ENCODE data around the gene STARD13. TPM values are rescaled to one million over a fixed set of nuclear protein-coding genes. Genes with fewer than 3 reads are reported as not detected.

Gene STARD13
- total RNA-seq, 2 donors from 2014 or later: 43.9 to 47.1 TPM

DNA sequence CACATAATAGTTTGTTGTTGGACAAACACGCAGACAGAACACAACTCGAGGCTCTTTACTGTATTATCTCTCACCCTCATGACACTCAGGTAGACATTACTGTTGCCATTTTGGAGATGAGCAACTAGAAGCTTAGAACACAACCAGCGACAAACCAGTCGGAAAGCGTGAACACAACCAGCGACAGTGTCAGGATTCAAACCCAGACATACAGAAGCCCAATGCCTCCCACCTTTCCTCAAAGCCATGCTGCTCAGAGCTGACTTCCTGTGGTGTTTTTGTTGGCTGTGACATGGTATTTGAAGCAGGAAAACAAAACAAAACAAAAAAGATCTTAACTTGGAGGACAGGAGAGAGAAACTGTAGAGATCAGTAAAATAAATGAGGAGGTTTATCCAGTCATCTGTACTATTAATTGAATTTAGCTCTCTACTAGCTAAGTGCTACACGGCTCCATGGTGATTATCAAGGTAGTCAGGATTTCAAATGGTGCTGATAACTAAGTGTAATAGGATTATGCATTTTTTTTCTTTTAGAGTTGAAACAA lies 92.1 kb downstream of the STARD13 start:
- ATAC-seq (ENCODE audit: insufficient number of reproducible peaks, low FRiP score, low read depth) (no peak), DNase-seq (ENCODE audit: low spot score) (no peak)
- TF ChIP-seq, protein P1, sequence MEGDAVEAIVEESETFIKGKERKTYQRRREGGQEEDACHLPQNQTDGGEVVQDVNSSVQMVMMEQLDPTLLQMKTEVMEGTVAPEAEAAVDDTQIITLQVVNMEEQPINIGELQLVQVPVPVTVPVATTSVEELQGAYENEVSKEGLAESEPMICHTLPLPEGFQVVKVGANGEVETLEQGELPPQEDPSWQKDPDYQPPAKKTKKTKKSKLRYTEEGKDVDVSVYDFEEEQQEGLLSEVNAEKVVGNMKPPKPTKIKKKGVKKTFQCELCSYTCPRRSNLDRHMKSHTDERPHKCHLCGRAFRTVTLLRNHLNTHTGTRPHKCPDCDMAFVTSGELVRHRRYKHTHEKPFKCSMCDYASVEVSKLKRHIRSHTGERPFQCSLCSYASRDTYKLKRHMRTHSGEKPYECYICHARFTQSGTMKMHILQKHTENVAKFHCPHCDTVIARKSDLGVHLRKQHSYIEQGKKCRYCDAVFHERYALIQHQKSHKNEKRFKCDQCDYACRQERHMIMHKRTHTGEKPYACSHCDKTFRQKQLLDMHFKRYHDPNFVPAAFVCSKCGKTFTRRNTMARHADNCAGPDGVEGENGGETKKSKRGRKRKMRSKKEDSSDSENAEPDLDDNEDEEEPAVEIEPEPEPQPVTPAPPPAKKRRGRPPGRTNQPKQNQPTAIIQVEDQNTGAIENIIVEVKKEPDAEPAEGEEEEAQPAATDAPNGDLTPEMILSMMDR (IDR thresholded peaks at IDR 0.05): no peak
- Histone ChIP-seq H3K9me3 (no peaks in the 10 kb centered on the region), H3K27ac (peak overlapping the region in 1 of 2 donors; percentile 4), H3K27me3 (replicated peaks; ENCODE audit: insufficient read depth) (no peaks in the 10 kb centered on the region), H3K36me3 (no peaks in the 10 kb centered on the region), H3K4me3 (no peak overlapping the region), H3K4me1 (ENCODE audit: control insufficient read depth in 1 of 2, low read depth in 2 of 2) (peaks cover 20 to 74% of the 10 kb centered on the region in 2 donors)

DNA sequence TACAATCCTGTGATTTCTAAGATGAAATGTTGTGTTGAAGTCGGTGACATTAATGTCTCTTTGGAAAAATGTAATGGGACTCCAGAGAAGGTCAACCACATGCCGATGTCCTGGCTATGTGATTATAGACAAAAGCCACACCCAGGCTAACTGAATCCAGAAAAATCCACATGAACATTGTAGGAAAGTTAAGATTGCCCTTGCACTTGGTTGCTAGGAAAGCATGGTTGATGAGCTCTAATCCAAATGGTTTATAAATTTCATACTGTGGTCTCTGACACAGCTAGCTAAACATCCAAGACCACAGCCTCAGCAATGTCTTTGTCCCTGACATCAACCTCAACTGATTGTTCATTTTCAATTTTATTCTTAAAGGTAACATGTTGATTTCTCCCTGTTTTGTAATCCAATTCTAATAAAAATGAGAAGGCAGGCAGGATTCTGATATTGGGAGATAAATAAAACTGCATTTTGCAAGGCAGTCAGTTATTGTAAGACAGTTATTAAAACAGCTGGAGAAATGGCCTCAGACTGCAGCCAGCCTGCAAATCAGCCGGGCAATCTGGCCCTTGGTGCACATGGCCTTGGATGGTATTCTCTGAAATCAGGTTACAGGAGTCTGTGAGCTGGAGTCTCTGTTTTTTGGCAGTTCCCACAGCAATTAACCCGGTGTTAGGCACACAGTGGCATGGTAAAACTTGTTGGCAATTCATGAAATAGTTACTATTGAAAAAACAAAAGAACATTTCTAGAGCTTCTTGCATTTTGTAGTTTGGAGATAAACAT lies 93.9 kb downstream of the STARD13 start:
- Histone ChIP-seq H3K4me3 (no peak overlapping the region), H3K4me1 (ENCODE audit: control insufficient read depth in 1 of 2, low read depth in 2 of 2) (peaks cover 24 to 81% of the 10 kb centered on the region in 2 donors), H3K36me3 (no peaks in the 10 kb centered on the region), H3K27me3 (replicated peaks; ENCODE audit: insufficient read depth) (no peaks in the 10 kb centered on the region), H3K27ac (no peak overlapping the region), H3K9me3 (no peaks in the 10 kb centered on the region)
- DNase-seq (ENCODE audit: low spot score): no peak
- TF ChIP-seq, protein P1 (IDR thresholded peaks at IDR 0.05): no peak
- ATAC-seq (ENCODE audit: insufficient number of reproducible peaks, low FRiP score, low read depth): no peak

DNA sequence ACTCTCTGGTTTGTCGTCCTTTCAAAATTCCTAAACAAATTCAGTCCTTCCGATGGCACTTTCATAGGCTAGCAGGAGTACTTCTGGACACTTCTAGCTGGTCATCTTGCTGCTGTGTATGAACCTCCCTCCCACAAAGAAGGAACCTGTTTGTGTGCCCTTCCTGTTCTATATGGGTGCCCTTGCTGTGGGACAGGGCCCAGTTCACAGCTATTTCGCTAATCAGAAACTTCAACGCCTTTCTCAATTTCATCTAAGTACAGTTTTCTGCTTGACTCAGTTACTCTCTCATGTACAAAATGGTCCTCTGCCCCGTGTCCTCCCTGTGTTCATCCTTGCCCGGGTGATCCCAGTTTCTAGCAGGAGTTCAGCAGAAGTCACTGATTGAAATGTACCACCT lies 96.1 kb downstream of the STARD13 start:
- TF ChIP-seq, protein P1 (IDR thresholded peaks at IDR 0.05): no peak
- no peaks in the 10 kb centered on the region for H3K9me3 ChIP-seq
- no peak overlapping the region for H3K27ac ChIP-seq
- ATAC-seq (ENCODE audit: insufficient number of reproducible peaks, low FRiP score, low read depth) (no peak), DNase-seq (ENCODE audit: low spot score) (no peak)
- H3K4me1 ChIP-seq (ENCODE audit: control insufficient read depth in 1 of 2, low read depth in 2 of 2): peaks cover 19 to 86% of the 10 kb centered on the region in 2 donors
- H3K4me3 ChIP-seq: no peak overlapping the region
- H3K27me3 ChIP-seq (replicated peaks; ENCODE audit: insufficient read depth): no peaks in the 10 kb centered on the region
- no peaks in the 10 kb centered on the region for H3K36me3 ChIP-seq

DNA sequence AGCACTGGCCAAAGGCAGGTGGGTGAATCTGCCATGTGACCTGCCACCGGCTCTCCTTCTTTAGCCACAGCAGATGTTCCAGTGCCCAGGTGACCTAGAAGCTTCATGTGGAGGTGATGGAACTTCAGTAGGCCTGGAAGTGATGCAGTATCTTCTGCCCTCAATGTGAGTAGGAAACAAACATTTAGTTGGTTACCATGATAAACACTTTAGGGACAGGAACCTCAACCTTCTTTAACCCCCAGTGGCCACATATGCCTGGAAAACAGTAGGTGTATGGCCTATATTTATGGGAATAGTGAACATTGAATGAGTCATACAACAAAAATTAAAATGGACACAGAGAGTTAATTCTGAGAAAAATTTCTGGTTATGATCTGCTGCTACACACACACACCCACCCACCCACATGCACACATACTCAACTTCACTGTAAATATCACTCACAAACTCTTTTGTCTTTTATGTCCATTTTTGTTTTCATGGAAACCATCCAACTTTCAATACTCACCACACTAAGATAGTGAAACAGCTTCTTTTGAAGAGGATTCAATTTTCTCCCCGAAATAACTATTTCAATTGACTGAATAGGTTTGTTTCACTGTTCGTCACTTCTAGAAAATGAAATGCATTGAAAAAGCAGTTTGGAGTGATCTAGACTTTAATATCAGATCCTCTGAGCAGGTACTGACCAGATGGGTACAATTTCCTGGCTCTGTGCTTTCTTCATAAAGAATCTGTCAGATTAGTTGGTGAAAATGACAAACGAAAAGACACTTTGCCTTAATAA lies 97.3 kb downstream of the STARD13 start:
- no peak overlapping the region for H3K4me3 ChIP-seq
- H3K27me3 ChIP-seq (replicated peaks; ENCODE audit: insufficient read depth): no peaks in the 10 kb centered on the region
- peaks cover 13 to 84% of the 10 kb centered on the region in 2 donors for H3K4me1 ChIP-seq (ENCODE audit: control insufficient read depth in 1 of 2, low read depth in 2 of 2)
- H3K27ac ChIP-seq: peak overlapping the region in 1 of 2 donors; percentile 4
- H3K36me3 ChIP-seq: no peaks in the 10 kb centered on the region
- H3K9me3 ChIP-seq: no peaks in the 10 kb centered on the region
- TF ChIP-seq, protein P1 (IDR thresholded peaks at IDR 0.05): no peak
- no peak for DNase-seq (ENCODE audit: low spot score)
- ATAC-seq (ENCODE audit: insufficient number of reproducible peaks, low FRiP score, low read depth): no peak

DNA sequence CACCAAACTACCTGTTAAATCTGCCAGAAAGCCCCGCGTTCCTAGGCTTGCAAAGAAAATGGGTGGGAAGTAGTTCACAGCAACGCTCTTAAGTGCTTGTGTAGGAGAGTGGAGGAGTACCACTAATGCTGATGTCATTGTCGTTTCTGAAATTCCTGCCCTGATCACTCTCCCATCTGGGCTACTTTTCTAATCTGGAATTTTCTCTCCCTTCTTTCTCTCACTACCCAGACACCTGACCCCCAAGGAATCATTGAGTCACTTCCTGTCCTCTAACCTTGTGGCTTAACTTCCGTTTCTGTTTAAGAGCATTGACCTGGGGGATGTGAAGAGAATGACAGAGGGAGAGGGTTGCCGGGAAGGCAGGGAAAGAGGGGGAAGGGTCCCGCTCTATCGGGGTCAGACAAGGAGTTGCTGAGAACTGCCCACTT lies 98.7 kb downstream of the STARD13 start:
- Histone ChIP-seq H3K27ac (peak overlapping the region; percentile 4 to 50), H3K4me1 (ENCODE audit: control insufficient read depth in 1 of 2, low read depth in 2 of 2) (peaks cover 13 to 84% of the 10 kb centered on the region in 2 donors), H3K36me3 (no peaks in the 10 kb centered on the region), H3K27me3 (replicated peaks; ENCODE audit: insufficient read depth) (no peaks in the 10 kb centered on the region), H3K9me3 (no peaks in the 10 kb centered on the region), H3K4me3 (peak overlapping the region; percentile 24)
- ATAC-seq (ENCODE audit: insufficient number of reproducible peaks, low FRiP score, low read depth) (peak; percentile 46), DNase-seq (ENCODE audit: low spot score) (no peak)
- TF ChIP-seq, protein P1 (IDR thresholded peaks at IDR 0.05): no peak
